ENCODE results near the gene CBL.
A peak's percentile ranks its signal among the peaks of the same experiment; 100 is the strongest.

CBL gene

DNA sequence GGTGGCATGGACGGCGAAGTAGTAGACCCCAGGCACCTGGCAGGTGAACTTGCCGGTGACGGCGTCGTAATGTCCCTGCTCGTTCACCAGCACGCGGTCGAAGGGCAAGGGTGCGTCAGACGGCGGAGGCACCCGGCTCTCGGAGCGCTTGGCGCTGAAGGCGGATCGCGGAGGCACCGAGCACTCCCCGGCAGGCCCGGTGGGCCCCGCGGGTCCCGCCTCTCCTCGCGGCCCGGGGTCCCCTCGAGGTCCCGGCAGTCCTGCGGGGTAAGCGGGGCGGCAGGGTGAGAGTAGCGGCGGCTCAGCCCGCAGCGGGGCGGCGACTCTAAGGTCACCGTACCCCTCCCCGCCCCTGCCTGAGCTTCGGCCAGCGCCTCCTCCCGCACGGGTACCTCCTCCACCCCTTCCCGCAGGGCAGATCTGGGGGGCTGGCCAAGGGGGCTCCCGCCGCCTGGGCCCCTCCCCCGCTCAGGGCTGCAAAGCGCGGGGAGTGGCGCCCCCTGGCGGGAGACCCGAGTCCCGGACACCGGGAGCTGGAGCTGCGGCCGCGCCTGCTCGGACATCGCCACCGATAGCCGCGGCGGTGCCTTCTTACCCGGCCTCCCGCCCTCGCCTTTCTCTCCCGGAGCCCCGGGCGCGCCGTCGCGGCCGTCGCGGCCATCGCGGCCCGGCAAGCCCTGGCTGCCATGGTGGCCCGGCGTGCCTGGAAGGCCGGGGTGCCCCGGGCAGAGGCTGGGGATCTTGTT is 133.6 kb downstream of the CBL start:
- intact Hi-C loops (cut with DNase I): loop anchor here (5.0 kb wide), 2 partner anchors 33 to 43 kb away; partner anchors contain the start of gene USP2
- DNase-seq: peak in 7 of 10 donors; percentile 71 to 96 (median 78)

DNA sequence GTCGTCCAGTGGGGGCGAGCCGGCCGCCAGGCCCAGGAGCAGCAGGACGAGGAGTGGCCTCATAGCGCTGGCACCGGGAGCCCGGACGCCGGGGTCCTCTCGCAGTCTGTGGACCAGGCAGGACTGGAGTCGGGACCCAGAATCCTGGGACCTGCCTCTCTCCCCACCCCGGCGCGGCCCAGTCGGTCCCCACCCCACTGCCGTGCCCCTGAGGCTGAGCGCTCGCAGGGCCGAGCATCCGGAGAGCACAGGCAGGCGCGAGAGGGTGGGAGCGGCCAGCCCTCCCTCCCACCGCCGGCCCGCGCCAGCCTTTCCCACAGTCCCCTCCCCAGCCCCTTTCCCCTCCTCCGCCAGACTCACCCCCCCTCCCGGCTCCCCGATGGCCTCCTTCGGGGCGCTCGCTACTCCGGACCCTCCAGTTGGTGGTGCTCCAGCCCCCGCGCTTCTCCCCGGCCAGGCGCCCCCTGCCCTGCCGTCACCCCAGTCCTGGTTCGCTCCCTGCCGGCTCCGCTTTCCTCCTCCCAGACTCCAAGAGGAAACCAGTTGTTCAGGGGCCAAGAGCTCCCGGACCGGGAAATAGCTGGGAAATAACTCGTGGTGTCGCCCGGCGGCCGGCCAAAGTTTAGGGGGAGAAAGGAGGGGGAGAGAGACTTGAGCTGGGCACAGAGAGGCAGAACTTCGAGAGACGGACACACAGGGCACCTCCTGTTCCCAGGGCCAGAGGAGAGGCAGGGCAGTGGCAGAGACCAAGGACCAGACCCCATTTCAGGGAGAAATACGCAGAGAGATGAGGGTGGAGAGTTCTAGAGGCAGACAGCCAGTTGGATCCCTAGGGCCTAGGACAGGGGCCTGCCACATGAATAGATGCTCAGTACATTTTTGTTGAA is 134.4 kb downstream of the CBL start, which contains the start of gene C1QTNF5:
C1QTNF5 (minus strand) TSS at position 549 of the 887 bp plus-strand sequence; CDS start at position 63, 486 bp downstream.
- intact Hi-C loops (cut with DNase I): loop anchor here (5.0 kb wide), 1 partner anchor 42 kb away; the partner anchor contains the start of gene USP2
- peak in 4 of 10 donors; percentile 61 to 90 (median 80) for DNase-seq

DNA sequence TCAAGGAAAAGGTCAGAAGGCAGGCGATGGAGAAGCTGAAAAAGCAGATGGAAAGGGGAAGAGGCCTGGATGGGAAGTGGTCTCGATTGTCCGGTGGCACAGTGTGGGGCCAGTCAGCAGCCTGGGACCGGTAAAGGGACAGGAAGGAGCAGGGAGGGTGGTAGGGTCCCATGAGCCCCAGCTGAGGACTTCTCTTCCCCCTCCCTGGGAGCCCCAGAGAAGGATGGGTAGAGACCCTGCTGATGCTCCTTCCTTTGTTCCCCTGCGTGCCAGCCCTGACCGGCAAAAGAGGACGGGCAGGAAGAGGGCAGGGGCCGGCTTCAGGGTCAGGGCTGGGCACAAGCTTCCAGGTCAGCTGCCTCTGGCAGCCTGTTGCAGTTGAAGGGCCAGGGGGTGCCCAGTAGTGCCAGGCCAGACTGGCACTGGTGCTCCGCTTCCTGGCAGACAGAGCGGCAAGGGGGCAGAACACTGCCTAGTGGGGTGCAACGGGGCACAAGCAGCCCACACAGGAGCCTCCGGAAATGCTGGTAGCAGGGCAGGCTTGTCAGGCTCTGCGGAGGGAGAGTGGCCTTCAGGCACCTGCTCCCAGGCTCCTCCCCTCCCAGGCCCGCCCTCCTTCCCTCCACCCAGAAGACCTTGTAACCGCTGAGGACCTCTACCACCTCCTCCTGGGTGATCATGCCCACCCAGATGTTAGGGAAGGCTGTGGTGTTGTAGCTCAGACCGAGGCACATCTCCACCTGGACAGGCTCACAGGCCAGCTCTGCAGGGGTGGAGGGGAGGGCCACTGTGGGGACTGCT is 135.3 kb downstream of the CBL start:
- DNase-seq: peak in 1 of 10 donors; percentile 82
- intact Hi-C loops (cut with DNase I): loop anchor here (5.0 kb wide), 1 partner anchor 41 kb away; the partner anchor contains the start of gene USP2

DNA sequence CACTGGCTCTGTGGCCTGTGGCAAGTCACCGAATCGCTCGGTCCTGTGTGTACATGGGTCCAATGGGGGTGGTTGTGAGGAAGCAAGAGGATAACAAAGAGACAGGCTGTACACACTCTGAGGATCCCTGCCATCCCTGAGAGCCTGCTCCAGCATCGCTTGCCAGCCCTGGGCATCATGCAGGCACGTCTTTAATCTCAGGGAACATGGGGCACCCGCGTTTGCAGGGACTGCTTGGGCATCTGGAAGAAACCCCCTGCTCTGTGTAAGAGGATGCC is 135.8 kb downstream of the CBL start:
- DNase-seq: peak in 1 of 10 donors; percentile 69
- intact Hi-C loops (cut with DNase I): loop anchor here (5.0 kb wide), 1 partner anchor 40 kb away; the partner anchor contains the start of gene USP2

DNA sequence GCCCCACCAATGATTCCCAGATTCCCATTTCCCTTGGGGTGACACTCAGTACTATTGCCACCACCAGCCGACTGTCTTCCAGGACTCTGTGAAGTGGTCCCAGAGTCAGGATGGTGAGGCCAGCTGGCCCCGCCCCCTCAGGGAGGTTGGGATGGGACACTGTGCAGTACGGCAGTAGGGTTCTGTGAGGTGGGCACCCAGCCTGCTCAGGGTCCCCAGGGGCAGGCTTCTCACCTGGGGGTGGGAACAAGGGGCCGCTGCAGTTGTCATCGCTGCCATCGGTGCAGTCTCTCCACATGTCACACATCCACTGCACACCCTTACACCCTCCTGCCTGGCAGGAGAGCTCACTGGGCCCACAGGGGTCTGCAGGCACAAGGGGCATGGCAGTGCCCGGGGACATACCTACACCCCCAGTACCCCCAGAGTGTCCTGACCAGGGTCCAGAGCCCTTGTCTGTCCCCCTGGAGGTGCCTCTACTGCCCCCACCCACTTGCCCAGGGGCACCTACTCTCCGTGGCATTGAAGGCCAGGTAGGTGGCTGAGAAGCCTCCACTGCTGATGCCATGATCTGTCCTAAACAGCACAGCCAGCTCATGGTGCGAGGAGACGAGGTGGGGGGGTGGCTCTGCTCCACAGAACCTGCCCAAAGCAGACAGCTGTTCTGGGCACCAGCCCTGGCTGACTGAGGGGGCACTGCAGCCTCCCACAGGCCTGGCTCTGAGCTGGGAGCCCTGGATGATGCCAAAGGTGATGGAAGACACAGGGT is 136.4 kb downstream of the CBL start:
- DNase-seq: peak in 1 of 10 donors; percentile 79
- intact Hi-C loops (cut with DNase I): loop anchor here (5.0 kb wide), 1 partner anchor 40 kb away; the partner anchor contains the start of gene USP2

DNA sequence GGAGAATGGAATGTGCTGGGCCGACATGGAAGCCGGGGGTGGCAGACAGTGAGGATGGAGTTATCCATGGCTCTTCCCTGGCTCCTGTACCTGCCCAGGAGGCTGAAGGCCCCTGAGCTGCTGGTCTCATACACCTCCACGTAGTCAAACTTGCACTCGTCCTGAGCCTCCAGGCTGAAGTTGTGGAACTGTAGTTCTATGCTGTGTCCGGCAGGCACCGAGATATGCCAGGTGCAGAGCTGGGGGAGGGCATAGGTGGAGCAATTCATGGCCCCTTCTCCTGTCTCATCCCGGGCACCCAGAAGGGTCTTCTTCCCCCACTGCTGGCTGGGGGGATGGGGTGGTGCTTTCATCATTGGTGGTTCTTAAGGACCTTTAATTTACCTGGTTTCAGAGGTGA is 137.6 kb downstream of the CBL start:
- intact Hi-C loops (cut with DNase I): loop anchor here (5.0 kb wide), 1 partner anchor 39 kb away; the partner anchor contains the start of gene USP2
- DNase-seq: peak in 1 of 10 donors; percentile 57

DNA sequence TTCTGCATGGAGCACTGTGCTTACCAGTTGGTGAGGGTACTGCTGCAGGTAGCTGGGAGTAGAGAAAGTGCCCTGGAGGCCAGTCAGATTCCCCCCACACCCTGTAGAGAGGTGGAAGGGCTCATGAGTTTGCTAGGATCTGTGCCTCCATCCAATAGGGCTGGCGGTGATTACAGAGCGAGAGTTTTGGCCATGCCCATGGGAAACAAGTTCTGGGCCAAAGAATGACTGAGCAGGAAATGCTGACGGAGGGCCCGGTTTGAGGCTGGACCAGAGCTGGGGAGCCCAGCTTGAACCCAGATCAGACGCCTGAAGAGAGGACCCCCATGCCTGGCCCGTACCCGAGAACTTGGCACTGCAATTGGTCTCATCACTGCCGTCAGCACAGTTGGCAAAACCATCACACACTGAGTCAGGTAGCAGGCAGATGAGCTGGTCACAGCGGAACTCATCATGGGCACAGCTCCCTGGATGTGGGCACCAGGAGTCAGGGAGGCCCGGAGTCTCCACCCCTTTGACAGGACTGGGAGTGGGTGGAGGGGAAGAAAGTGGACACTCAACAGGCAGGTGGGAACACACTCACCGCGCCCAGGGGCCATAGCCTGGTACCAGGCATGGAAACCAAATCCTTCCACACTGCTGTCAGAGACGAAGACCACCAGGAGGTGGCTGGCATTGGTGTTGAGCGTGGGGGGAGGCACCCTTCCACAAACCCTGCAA is 138.3 kb downstream of the CBL start:
- intact Hi-C loops (cut with DNase I): loop anchor here (5.0 kb wide), 1 partner anchor 38 kb away; the partner anchor contains the start of gene USP2

DNA sequence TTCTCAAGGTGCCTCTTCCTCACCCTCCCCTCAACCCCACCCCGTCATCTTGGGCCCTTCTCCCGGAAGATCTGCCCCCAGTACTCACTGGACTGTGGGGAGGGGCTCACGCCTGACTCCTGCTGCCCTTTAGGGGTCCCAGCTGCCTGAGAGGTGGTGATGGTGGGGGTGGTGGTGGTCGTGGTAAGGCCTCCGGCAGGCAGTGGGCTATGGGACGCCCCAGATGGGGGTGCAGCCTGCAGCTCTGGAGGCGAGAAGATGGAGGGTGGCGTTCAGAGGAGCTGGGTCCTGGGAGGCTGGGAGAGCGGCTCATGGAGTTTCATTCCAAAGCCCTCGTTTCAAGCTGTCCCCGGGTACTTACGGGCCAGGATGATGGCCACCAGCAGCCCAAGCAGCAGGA is 139.5 kb downstream of the CBL start:
- intact Hi-C loops (cut with DNase I): no loop called here
- DNase-seq: peak in 2 of 10 donors; percentile 62 to 73

More for the DNA sequence above, 138.3 kb downstream of the CBL start:
- peak in 1 of 10 donors; percentile 69 for DNase-seq

DNA sequence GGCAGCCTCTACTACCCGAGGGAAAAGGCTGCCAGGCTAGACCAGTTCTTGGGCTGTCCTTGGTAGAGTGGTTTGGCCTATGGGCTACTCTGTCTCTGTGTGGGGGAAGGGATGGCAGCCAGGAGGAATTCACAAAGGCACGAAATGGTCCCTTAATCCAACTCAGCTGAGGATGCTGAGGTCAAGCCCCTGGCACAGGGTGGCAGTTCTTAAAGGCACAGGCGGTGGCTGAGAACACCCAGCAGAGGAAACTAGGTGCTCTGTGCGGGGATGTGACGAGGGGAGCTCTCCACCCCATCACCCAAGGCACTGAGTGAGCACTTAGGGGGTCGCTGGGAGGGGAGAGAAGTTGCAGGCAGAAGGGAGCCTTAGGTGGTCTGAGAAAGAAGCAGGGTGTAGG is 140.5 kb downstream of the CBL start, which contains the start of gene MFRP:
MFRP (minus strand) TSS at position 101 of the 400 bp plus-strand sequence. CDS start 192 bp downstream, outside the sequence.
- intact Hi-C loops (cut with DNase I): no loop called here
- DNase-seq: peak in 1 of 10 donors; percentile 2

DNA sequence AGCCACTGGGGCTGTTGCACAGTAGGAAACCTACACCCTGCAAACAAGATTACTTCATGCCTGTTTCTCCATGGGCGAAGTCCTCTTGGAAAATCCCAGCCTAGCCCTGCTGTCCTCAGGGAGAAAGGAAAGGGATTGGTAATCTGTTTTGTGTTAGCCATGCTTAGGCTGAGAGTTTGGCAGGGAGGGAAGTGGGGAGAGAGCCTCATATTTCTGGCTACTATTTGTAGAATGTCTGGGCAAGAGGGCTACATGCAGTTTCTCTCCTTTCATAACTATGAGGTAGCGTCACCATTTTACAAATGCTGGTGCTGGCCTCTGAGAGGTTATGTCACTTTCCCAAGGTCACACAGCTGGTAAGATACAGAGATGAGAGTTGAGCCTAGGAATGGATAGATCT is 141.1 kb downstream of the CBL start:
- intact Hi-C loops (cut with DNase I): no loop called here
- DNase-seq: peak in 1 of 10 donors; percentile 2

DNA sequence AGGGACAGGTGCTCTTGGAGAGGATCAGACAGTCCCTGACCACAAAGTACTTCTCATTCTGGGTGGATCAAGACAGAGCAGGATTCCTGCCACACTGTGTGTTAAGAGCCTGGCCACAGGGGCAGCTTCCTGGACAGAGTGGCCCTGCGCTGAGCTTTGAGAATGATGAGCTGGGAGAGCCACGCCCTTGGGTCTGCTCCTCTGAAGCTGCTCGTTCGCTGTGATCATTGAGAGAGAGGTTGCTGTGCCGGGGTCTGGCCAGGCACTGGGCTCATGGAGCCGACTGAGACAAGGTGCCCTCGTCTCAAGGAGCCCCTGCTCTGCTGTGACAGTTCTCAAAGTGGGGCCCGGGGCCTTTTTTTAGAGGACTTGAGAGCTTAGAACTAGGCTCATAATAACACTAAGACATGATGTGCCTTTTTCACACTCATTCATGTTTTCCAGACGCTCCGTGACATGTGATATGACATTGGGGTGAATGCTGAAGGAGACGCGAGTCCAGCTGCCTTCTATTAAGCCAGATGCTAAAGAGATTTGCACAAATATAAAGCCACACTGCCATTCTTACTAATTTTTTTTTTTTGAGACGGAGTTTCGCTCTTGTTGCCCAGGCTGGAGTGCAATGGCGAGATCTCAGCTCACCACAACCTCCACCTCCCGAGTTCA is 141.9 kb downstream of the CBL start:
- intact Hi-C loops (cut with DNase I): no loop called here
- DNase-seq: peak in 1 of 10 donors; percentile 43

DNA sequence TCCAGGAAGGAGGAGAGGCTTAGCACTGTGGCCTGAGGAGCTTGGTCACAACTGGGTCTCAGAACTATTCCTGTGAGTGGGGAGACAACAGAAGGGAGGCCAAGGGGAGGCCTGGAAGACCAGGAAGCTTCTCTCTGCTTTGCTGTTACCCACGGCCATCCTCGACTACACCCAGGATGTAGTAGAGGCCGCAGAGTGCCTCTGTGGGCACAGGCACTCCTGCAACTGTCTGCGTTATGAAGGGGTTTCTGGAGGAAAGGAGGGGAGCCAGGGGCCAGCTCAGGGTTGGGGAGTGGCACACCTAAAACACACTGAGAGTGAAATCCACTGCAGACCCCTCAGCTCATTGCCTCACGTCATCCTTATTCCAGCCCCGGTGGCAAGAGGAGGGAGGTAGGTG is 144.2 kb downstream of the CBL start:
- DNase-seq: peak in 1 of 10 donors; percentile 30
- intact Hi-C loops (cut with DNase I): no loop called here

DNA sequence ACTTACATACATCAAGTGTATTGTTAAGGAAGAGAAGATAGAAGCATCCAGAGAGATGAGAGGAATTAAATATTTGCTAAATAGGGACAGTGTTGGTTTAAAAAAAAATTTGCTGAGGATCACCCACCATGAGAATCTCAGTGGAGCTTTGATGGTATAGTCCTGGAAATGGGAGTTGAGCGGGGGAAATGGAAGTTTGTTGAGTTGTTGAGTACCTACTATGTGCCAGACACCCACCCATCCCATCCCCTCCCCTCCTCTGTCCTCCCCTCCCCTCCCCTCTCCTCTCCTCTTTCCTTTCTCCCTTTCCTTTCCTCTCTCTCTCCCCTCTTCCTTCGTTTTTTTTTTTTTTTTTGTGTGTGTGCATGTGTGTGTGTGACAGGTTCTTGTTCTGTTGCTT is 145.1 kb downstream of the CBL start:
- no peak for DNase-seq
- intact Hi-C loops (cut with DNase I): no loop called here

DNA sequence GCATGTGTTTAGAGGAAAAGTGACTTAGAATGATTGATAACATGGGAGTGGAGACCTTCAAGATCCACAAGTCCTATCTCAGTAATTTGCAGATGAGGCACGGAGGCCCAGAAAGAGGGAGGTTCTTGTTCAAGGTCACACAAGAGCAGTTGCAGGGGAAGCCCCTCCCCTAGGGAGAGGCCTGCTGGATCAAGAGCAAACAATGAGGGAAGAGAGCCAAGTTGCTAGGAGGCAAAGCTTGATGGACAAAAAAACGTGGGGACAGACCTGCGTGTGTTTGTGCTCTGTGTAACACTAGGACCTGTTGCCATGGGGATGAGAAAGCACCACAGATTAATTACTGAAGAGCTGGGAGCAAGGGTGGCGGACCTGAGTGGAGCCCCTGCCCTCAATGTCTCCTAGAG is 146.7 kb downstream of the CBL start:
- DNase-seq: peak in 1 of 10 donors; percentile 65
- intact Hi-C loops (cut with DNase I): no loop called here

DNA sequence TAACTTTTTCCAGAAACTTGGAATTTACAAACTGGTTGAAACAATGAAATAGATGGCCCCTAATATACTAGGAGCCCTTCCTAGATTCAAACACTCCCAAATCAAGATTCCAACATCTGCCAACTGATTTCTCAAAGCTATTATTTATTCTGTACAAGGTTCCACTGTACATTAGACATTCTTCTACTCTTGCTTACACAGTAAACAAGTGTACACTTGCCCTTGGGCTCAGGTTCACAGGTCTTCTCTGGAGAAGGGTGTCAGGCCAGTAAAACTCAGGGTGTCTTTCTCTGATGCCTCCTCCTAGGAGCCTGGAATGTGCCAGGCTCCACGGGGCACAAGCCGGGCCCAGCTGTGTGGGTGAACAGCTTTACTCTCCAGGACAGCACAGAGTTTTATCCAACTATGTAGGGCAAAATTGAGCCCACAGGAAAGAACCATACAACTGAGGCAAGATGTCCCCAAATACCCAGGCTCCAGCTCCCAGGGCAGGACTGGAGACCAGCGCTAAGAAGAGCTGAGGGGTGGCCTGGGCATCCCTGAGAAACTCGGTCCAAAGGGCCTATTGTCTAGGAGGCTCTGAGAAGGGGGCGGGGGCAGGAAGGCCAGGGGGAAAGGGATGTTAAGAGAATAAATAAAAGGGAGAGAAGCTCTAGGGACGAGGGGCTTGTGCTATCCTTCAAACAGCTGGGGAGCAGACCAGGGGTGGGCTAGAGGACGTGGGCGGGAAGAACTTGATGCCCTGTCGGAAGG is 149.1 kb downstream of the CBL start:
- intact Hi-C loops (cut with DNase I): no loop called here
- DNase-seq: peak in 2 of 10 donors; percentile 28 to 64

DNA sequence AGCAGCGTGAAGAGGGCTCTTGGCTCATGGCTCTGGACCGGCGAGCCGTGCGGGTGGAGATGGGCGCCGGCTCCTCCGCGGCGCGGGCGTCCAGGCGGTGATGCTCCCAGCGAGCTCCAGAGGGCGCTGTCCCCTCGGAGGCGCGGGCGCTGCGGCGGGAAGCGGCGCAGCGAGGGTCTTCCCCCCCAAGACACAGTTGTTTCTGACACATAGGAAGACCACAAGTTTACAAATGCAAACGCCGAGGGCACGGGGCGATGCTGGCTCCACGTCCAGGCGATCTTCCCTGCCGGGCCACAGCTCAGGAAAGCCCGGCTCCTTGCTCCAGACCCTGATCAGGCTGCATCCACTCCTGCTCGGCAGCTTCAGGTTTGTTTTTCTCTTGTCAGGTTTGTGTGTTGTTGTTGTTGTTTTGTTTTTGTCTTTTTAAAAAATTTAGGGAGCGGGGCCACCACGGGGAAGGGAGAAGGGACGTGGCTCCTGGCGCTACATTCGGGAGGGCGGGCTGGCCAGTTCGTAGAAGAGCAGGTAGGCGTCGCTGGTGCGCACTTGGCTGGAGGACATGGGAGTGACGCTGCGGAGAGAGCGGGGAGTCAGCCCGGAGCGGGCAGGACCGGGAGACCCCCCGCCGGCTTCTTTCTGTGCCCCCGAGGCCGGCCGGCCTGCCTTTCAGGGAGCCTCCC is 150.4 kb downstream of the CBL start:
- peak in 8 of 10 donors; percentile 70 to 96 (median 79) for DNase-seq
- intact Hi-C loops (cut with DNase I): loop anchor here (1.0 to 2.0 kb wide), 3 partner anchors 15 to 118 kb away; partner anchors contain the start of gene USP2

Data from posterior cingulate gyrus (tissue), 11 donors.